Measurements from ENCODE around the gene CSK.

GRCh38 chr15:74763416-74763815 lies 18.5 kb upstream of the CSK start:
- TF ChIP-seq, protein P1, sequence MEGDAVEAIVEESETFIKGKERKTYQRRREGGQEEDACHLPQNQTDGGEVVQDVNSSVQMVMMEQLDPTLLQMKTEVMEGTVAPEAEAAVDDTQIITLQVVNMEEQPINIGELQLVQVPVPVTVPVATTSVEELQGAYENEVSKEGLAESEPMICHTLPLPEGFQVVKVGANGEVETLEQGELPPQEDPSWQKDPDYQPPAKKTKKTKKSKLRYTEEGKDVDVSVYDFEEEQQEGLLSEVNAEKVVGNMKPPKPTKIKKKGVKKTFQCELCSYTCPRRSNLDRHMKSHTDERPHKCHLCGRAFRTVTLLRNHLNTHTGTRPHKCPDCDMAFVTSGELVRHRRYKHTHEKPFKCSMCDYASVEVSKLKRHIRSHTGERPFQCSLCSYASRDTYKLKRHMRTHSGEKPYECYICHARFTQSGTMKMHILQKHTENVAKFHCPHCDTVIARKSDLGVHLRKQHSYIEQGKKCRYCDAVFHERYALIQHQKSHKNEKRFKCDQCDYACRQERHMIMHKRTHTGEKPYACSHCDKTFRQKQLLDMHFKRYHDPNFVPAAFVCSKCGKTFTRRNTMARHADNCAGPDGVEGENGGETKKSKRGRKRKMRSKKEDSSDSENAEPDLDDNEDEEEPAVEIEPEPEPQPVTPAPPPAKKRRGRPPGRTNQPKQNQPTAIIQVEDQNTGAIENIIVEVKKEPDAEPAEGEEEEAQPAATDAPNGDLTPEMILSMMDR (IDR thresholded peaks at IDR 0.05; ENCODE audit: low read depth, low read length), result no peak
- TF ChIP-seq POLR2A (IDR thresholded peaks at IDR 0.05; ENCODE audit: extremely low read depth, insufficient read length), result no peak

Data from NB4 (cell line).